Natural killer cell (primary cell): Measurements from ENCODE around the gene ZNF100. TPM values are rescaled to one million over a fixed set of nuclear protein-coding genes. Genes with fewer than 3 reads are reported as not detected.
"Not testable (repeated sequence)": the region's sequence is repeated elsewhere in the genome, so short reads cannot be mapped to it uniquely, and the experiment has no call there.

Source experiments
- ATAC-seq, 3 donors: fragments of 150-1000 bp in 2 of 3; fragments of 200-7000 bp in 1 of 3; cut with Tn5 transposase; 1 replicate in 1 of 3; 2 replicates in 2 of 3; pipeline ENCODE4 v1.10.0; 2021; ENCODE audit warnings: mild to moderate bottlenecking in 2 of 3, moderate library complexity in 2 of 3
- DNase-seq, 2 donors: peaks; one replicate each; pipeline versions ENCODE4 v3.0.0 to v3.0.0-alpha.2; 2013 to 2021; ENCODE audit warnings: mixed read lengths in 1 of 2
- H3K27ac ChIP-seq: one replicate; pipeline ENCODE4 v1.5.1; 2013; ENCODE audit warnings: mild to moderate bottlenecking, low read length
- H3K27me3 ChIP-seq: one replicate; pipeline ENCODE4 v1.6.1; 2013; ENCODE audit warnings: low read length; ENCODE audit not compliant: control insufficient read depth, insufficient read depth
- H3K36me3 ChIP-seq: one replicate; pipeline ENCODE4 v1.6.1; 2013; ENCODE audit warnings: low read length; ENCODE audit not compliant: control insufficient read depth, insufficient read depth
- H3K4me1 ChIP-seq: one replicate; pipeline ENCODE4 v1.6.1; 2013; ENCODE audit warnings: low read length; ENCODE audit not compliant: control insufficient read depth, insufficient read depth
- H3K4me3 ChIP-seq: one replicate; pipeline ENCODE4 v1.5.1; 2013; ENCODE audit warnings: low read length
- H3K9me3 ChIP-seq: one replicate; pipeline ENCODE4 v1.6.1; 2013; ENCODE audit warnings: low read length; ENCODE audit not compliant: control insufficient read depth, insufficient read depth
- H3K27ac Mint-ChIP-seq, 2 donors: one replicate each; pipeline ENCODE4 v1.8.0; 2022; ENCODE audit warnings: mild to moderate bottlenecking in 2 of 2, mixed read lengths in 2 of 2, moderate library complexity in 1 of 2
- H3K27me3 Mint-ChIP-seq, 2 donors: one replicate each; pipeline ENCODE4 v1.8.0; 2022; ENCODE audit warnings: low read depth in 2 of 2, mixed read lengths in 2 of 2
- H3K36me3 Mint-ChIP-seq: one replicate; pipeline ENCODE4 v1.8.0; 2022; ENCODE audit warnings: mixed read lengths
- H3K4me1 Mint-ChIP-seq, 2 donors: one replicate each; pipeline ENCODE4 v1.8.0; 2022; ENCODE audit warnings: mixed read lengths in 2 of 2
- H3K4me3 Mint-ChIP-seq: one replicate; pipeline ENCODE4 v1.8.0; 2022; ENCODE audit warnings: mild to moderate bottlenecking, moderate library complexity, mixed read lengths
- H3K9me3 Mint-ChIP-seq, 2 donors: one replicate each; pipeline ENCODE4 v1.8.0; 2022; ENCODE audit warnings: mixed read lengths in 2 of 2
- WGBS: methylation state at CpG from one replicate; pipeline ENCODE4 v1.1.7; 2013; ENCODE audit warnings: missing lambda C conversion rate; ENCODE audit not compliant: insufficient coverage; 5-methylcytosine and 5-hydroxymethylcytosine counted together
- intact Hi-C: fragments of 100-400 bp; cut with micrococcal nuclease; formaldehyde crosslinking; loops from one replicate; pipeline ENCODE4 v1.14.2; 2022
- total RNA-seq, 4 donors: library from RNA; stranded (reverse); fragments of 120-200 nt in 1 of 4; gene quantifications; one replicate each; pipeline versions ENCODE4 v1.2.3 to v1.2.4, GENCODE V29; 2013 to 2022
- TF ChIP-seq, protein P1 (sequence below): fragments of 200-600 bp; IDR thresholded peaks from one replicate; pipeline ENCODE4 v1.8.0; 2022; ENCODE audit warnings: antibody characterized with exemption

Gene ZNF100
- total RNA-seq, 3 donors from 2014 or later (not counting 1 experiment from before 2014, with no cell fraction given) = 7.9 to 16.9 (median 9.5) TPM

DNA sequence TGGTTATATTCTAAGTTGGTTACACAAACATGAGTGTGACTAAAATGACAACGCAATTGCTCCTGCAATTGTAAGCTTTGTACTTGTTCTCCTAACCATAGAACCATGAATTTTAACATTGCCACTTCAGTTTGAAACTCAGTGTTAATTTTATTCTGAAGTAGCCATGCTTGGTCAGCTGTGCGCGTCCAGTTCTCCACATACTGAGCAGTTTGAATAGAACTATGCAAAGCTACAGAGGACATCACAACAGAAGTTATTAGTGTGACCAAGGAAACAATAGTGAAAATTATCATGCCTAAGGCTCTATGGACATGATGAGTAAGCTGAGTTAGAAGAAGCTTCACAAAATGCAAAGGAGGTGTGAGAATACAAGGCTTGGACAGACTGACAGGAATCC, 19.6 kb upstream of the ZNF100 start:
- Mint-ChIP-seq H3K36me3 (no peaks in the 10 kb centered on the region), H3K27ac (no peak overlapping the region), H3K9me3 (peaks cover 2 to 6% of the 10 kb centered on the region in 2 donors), H3K4me3 (no peak overlapping the region), H3K27me3 (no peaks in the 10 kb centered on the region), H3K4me1 (no peaks in the 10 kb centered on the region)
- Histone ChIP-seq H3K4me3 (no peak overlapping the region), H3K9me3 (no peaks in the 10 kb centered on the region), H3K27ac (no peak overlapping the region), H3K36me3 (no peaks in the 10 kb centered on the region), H3K27me3 (no peaks in the 10 kb centered on the region), H3K4me1 (no peaks in the 10 kb centered on the region)
- TF ChIP-seq, protein P1, sequence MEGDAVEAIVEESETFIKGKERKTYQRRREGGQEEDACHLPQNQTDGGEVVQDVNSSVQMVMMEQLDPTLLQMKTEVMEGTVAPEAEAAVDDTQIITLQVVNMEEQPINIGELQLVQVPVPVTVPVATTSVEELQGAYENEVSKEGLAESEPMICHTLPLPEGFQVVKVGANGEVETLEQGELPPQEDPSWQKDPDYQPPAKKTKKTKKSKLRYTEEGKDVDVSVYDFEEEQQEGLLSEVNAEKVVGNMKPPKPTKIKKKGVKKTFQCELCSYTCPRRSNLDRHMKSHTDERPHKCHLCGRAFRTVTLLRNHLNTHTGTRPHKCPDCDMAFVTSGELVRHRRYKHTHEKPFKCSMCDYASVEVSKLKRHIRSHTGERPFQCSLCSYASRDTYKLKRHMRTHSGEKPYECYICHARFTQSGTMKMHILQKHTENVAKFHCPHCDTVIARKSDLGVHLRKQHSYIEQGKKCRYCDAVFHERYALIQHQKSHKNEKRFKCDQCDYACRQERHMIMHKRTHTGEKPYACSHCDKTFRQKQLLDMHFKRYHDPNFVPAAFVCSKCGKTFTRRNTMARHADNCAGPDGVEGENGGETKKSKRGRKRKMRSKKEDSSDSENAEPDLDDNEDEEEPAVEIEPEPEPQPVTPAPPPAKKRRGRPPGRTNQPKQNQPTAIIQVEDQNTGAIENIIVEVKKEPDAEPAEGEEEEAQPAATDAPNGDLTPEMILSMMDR = no peak
- intact Hi-C loops = no loop called here
- ATAC-seq (no peak), DNase-seq (no peak)
- WGBS = 85% methylated on average over 3 of the region's 3 CpGs

DNA sequence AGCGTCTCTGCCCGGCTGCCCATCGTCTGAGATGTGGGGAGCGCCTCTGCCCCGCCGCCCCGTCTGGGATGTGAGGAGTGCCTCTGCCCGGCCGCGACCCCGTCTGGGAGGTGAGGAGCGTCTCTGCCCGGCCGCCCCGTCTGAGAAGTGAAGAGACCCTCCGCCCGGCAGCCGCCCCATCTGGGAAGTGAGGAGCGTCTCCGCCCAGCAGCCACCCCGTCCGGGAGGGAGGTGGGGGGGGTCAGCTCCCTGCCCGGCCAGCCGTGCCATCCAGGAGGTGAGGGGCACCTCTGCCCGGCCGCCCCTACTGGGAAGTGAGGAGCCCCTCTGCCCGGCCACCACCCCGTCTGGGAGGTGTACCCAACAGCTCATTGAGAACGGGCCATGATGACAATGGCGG, 8.4 kb upstream of the ZNF100 start:
- H3K4me1 Mint-ChIP-seq, H3K36me3 ChIP-seq, H3K27ac ChIP-seq, intact Hi-C loops, H3K27me3 ChIP-seq, H3K36me3 Mint-ChIP-seq, H3K4me3 ChIP-seq, DNase-seq, H3K9me3 ChIP-seq, H3K4me3 Mint-ChIP-seq, H3K27me3 Mint-ChIP-seq, H3K9me3 Mint-ChIP-seq, H3K4me1 ChIP-seq, ATAC-seq, H3K27ac Mint-ChIP-seq: not testable (repeated sequence)
- WGBS = 92% methylated on average over 15 of the region's 30 CpGs

DNA sequence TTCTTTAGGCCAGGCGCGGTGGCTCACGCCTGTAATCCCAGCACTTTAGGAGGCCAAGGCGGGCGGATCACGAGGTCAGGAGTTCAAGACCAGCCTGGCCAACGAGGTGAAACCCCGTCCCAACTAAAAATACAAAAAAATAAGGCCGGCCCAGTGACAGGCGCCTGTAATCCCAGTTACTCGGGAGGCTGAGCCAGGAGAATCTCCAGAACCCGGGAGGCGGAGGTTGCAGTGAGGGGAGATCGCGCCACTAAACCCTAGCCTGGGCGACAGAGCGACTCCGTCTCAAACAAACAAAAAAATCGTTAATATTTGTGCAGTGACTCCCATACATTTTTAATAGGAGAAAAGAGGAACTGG, 694 bp downstream of the ZNF100 start:
- H3K4me3 ChIP-seq = peak overlapping the region; percentile 87
- intact Hi-C loops = loop anchor here (1.0 to 10.0 kb wide), 3 partner anchors 70 to 262 kb away; partner anchors contain the start of genes ZNF429 and ZNF43
- H3K27ac ChIP-seq = peak overlapping the region; percentile 92
- H3K36me3 ChIP-seq, H3K4me1 ChIP-seq, H3K9me3 Mint-ChIP-seq, H3K36me3 Mint-ChIP-seq, H3K27me3 ChIP-seq, H3K9me3 ChIP-seq, DNase-seq, H3K27me3 Mint-ChIP-seq: not testable (repeated sequence)
- Mint-ChIP-seq H3K4me1 (peaks cover 33 to 36% of the 10 kb centered on the region in 2 donors), H3K4me3 (peak overlapping the region; percentile 96), H3K27ac (peak overlapping the region; percentile 90 to 94)
- ATAC-seq = peak; percentile 1 to 4 (median 1)
- 3% methylated on average over 19 of the region's 19 CpGs for WGBS

DNA sequence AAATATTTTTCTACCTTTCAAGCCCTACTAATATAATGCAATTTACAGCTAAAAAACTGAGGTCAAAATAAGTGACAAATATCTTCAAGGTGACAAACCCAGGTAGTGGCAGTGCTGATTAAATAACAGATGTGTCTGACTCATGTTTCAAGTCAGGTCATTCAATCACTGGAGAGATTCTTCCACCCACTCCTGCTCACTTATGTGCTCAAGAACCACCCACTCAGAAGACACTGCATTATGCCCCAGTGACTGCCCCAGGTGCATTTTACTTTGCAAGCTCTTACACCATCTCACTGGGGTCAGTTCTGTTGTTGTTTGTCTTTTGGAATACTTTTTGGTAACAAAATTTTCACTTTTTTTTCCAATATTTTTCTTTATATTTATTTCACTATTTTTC, 2.2 kb downstream of the ZNF100 start:
- ATAC-seq (no peak), DNase-seq (no peak)
- intact Hi-C loops = loop anchor here (10.0 kb wide), 1 partner anchor 260 kb away; the partner anchor contains the start of gene ZNF429
- Histone ChIP-seq H3K4me1 (peaks cover 6% of the 10 kb centered on the region), H3K27me3 (no peaks in the 10 kb centered on the region), H3K36me3 (peaks cover 8% of the 10 kb centered on the region), H3K27ac (no peak overlapping the region), H3K9me3 (no peaks in the 10 kb centered on the region), H3K4me3 (no peak overlapping the region)
- Mint-ChIP-seq H3K9me3 (no peaks in the 10 kb centered on the region), H3K4me1 (peaks cover 36 to 39% of the 10 kb centered on the region in 2 donors), H3K27ac (peak overlapping the region in 1 of 2 donors; percentile 94), H3K27me3 (no peaks in the 10 kb centered on the region), H3K4me3 (peak overlapping the region; percentile 21), H3K36me3 (no peaks in the 10 kb centered on the region)
- TF ChIP-seq, protein P1 = no peak

DNA sequence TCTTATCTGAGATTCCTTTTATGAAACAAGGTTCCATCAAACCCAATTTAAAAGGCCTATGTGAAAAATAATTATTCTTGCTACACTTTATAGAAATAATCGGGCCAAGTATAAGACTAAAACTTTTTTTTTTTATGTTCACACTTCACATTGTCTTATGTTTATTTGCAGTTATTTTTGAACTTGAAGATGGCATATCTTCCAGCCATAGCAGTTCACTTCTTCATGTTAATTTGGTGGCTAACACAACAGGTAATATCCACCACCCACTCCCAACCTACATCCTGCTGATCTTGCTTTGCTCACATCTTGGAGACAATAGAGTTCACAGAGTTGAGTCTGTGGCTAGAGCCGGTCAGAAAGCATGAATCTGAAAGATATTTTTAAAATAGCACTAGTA, 5.8 kb downstream of the ZNF100 start:
- H3K36me3 Mint-ChIP-seq = not testable (repeated sequence)
- 25% methylated on average over 1 of the region's 2 CpGs for WGBS

More for the DNA sequence above, 5.8 kb downstream of the ZNF100 start:
- H3K4me3 Mint-ChIP-seq, H3K27me3 ChIP-seq, H3K4me3 ChIP-seq, H3K9me3 ChIP-seq, H3K4me1 ChIP-seq, DNase-seq, H3K27ac ChIP-seq, H3K9me3 Mint-ChIP-seq, H3K27me3 Mint-ChIP-seq: not testable (repeated sequence)
- H3K27ac Mint-ChIP-seq = peak overlapping the region; percentile 64 to 68
- peaks cover 17% of the 10 kb centered on the region for H3K36me3 ChIP-seq
- intact Hi-C loops = loop anchor here (10.0 kb wide), 1 partner anchor 257 kb away; the partner anchor contains the start of gene ZNF429
- peak in 2 of 3 donors; percentile 44 to 55 for ATAC-seq
- peaks cover 47 to 49% of the 10 kb centered on the region in 2 donors for H3K4me1 Mint-ChIP-seq
